Activated naive CD4-positive, alpha-beta T cell treated with anti-CD3 and anti-CD28 coated beads for 36 hours (primary cell): ENCODE measurements around the gene MUC22. TPM values are rescaled to one million over a fixed set of nuclear protein-coding genes. Genes with fewer than 3 reads are reported as not detected.
"Not testable (repeated sequence)": the region's sequence is repeated elsewhere in the genome, so short reads cannot be mapped to it uniquely, and the experiment has no call there.

Experiments
- CTCF ChIA-PET: fragments of 350-600 bp; sonication (Branson Sonifier 250); formaldehyde crosslinking; loops from one replicate; lab custom pipeline; 2021; ENCODE audit warnings: antibody characterized with exemption; lab: Charles Lee
- DNase-seq: peaks from one replicate; pipeline ENCODE4 v3.0.0-alpha.2; 2020
- H3K27ac Mint-ChIP-seq: one replicate; pipeline ENCODE4 v1.8.0; 2021; ENCODE audit warnings: mild to moderate bottlenecking, mixed read lengths
- H3K27me3 Mint-ChIP-seq: one replicate; pipeline ENCODE4 v1.8.0; 2021; ENCODE audit warnings: low read depth, mixed read lengths
- H3K36me3 Mint-ChIP-seq: one replicate; pipeline ENCODE4 v1.8.0; 2021; ENCODE audit warnings: low read depth, mixed read lengths
- H3K4me1 Mint-ChIP-seq: one replicate; pipeline ENCODE4 v1.8.0; 2021; ENCODE audit warnings: low read depth, mixed read lengths
- H3K4me3 Mint-ChIP-seq: one replicate; pipeline ENCODE4 v1.8.0; 2021; ENCODE audit warnings: mild to moderate bottlenecking, moderate library complexity, mixed read lengths
- H3K9me3 Mint-ChIP-seq: one replicate; pipeline ENCODE4 v1.8.0; 2021; ENCODE audit warnings: mixed read lengths
- intact Hi-C: fragments of 100-400 bp; cut with micrococcal nuclease; formaldehyde crosslinking; loops from one replicate; pipeline ENCODE4 v1.15.1; 2023
- total RNA-seq, 2 experiments: library from RNA; stranded (reverse); gene quantifications; one replicate each; pipeline ENCODE4 v1.2.3, GENCODE V29; 2021

The MUC22 gene
- total RNA-seq, 2 experiments from 2014 or later = not detected

DNA sequence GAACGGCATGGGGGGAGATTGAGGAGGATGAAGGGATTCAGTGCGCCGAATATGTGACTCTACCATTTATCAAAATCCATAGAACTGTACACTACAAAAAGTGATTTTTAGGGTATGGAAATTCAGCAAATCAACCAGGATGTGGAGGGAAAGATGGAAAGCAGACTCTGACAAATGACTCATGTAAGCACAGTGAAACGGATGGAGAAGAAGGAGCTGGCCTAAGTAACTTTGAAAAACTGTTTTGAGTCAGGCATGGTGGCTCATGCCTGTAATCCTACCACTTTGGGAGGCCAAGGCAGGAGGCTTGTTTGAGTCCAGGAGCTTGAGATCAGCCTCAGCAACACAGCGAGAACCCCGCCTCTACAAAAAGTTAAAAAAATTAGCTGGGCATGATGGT lies 39.2 kb downstream of the MUC22 start:
- CTCF ChIA-PET = interaction anchor here (0.9 to 1.9 kb wide), 4 partner anchors 17 to 38 kb away, joined by 4 to 5 read pairs (median 4); no protein-coding TSS in a partner anchor
- Mint-ChIP-seq H3K4me1 (no peaks in the 10 kb centered on the region), H3K36me3 (no peaks in the 10 kb centered on the region), H3K9me3 (no peaks in the 10 kb centered on the region), H3K27ac (no peak overlapping the region), H3K4me3 (no peak overlapping the region), H3K27me3 (peaks cover 19% of the 10 kb centered on the region)
- intact Hi-C loops = no loop called here
- no peak for DNase-seq

DNA sequence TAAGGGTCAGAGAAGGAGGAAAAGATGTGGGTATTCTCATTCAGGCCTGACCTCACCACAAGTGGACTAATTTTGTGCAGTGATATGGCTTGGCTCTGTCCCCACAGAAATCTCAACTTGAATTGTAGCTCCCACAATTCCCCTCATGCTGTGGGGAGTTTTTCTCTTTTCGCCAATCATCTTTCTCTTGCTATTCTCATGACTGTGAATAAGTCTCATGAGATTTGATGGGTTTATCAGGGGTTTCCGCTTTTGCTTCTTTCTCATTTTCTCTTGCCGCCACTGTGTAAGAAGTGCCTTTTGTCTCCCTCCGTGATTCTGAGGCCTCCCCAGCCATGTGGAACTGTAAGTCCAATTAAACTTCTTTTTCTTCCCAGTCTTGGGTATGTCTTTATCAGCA lies 42.9 kb downstream of the MUC22 start:
- peaks cover 10% of the 10 kb centered on the region for H3K27me3 Mint-ChIP-seq
- CTCF ChIA-PET = interaction anchor here (0.8 kb wide), 1 partner anchor 38 kb away, joined by 4 read pairs; no protein-coding TSS in a partner anchor
- H3K4me1 Mint-ChIP-seq, H3K9me3 Mint-ChIP-seq, DNase-seq, intact Hi-C loops, H3K36me3 Mint-ChIP-seq, H3K27ac Mint-ChIP-seq, H3K4me3 Mint-ChIP-seq: not testable (repeated sequence)

DNA sequence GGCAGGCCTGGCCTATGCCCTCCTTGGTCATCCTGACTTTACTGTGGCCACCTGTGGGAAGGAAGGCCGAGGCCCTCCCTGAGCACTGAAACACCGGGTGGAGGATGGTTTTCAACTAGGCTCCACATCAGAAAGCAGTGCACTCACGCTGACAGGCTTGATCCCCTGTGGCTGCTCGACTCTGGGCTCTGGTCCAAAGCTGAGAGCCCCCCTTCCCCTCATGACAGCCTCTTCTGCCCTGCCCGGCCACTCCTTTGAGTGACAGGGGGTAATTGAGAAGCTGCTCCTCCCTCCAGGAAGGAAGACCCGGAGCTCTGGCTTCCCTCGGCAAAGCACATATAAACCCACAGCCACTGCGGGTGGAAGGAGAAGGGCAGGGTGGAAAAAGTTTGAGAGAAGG lies 43.6 kb downstream of the MUC22 start:
- no peak for DNase-seq
- CTCF ChIA-PET = interaction anchor here (0.8 kb wide), 1 partner anchor 37 kb away, joined by 4 read pairs; no protein-coding TSS in a partner anchor
- Mint-ChIP-seq H3K4me1 (no peaks in the 10 kb centered on the region), H3K9me3 (no peaks in the 10 kb centered on the region), H3K27ac (no peak overlapping the region), H3K4me3 (no peak overlapping the region), H3K36me3 (no peaks in the 10 kb centered on the region), H3K27me3 (peaks cover 10% of the 10 kb centered on the region)
- intact Hi-C loops = no loop called here

DNA sequence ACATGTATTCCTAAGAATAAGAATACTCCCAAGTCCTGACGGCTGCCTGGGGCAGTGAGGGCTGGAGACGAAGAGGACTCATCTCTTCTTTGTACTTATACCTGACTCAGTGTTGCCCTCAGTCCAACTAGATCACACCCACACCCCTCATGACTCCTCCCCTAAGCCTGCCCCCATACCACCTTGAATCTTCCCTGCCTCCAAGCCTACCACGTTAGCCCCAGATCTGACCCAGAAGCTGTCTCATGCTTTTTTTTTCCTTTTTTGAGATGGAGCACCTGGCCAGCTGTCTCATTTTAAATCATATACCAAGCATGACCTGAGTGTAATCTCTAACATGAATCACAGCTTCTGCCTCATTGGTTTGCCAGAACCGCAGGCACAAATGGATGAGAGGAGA lies 45.2 kb downstream of the MUC22 start:
- no peak overlapping the region for H3K4me3 Mint-ChIP-seq
- intact Hi-C loops = no loop called here
- no peaks in the 10 kb centered on the region for H3K36me3 Mint-ChIP-seq
- H3K27ac Mint-ChIP-seq = no peak overlapping the region
- DNase-seq = no peak
- H3K27me3 Mint-ChIP-seq = peaks cover 6% of the 10 kb centered on the region
- no peaks in the 10 kb centered on the region for H3K9me3 Mint-ChIP-seq
- CTCF ChIA-PET = interaction anchor here (0.6 kb wide), 2 partner anchors 26 to 86 kb away, joined by 3 read pairs; no protein-coding TSS in a partner anchor
- H3K4me1 Mint-ChIP-seq = no peaks in the 10 kb centered on the region

DNA sequence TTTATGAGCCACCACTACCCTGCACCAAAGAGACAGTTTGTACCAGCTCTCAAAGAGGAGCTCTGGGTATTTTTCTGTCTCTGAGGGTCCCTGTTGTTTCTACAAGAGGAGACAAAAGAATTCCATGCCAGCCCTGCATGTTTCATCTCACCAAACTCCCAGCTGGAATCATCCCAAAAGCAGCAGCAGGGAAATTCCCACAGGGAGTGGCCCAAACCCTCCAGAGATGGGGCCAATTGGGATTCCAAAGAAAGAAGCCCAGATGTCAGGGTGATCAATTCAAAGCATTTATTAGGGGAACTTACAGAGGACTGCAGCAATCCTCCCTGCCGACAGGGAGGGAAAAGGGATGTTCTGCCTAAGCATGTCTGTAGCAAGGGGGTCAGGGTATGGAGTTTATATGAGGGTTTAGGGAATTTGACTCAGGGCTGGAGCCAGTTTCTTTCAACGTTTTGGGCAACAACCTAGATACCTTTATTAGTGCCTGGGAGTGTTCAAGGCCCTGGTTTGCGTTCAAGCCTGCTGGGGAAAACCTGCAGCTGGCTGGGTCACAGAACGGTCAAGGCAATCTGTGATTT lies 47.2 kb downstream of the MUC22 start:
- Mint-ChIP-seq H3K27ac (no peak overlapping the region), H3K4me1 (no peaks in the 10 kb centered on the region), H3K27me3 (peaks cover 6% of the 10 kb centered on the region), H3K36me3 (no peaks in the 10 kb centered on the region), H3K4me3 (no peak overlapping the region), H3K9me3 (no peaks in the 10 kb centered on the region)
- CTCF ChIA-PET = no interaction called here
- intact Hi-C loops = no loop called here
- DNase-seq = no peak

DNA sequence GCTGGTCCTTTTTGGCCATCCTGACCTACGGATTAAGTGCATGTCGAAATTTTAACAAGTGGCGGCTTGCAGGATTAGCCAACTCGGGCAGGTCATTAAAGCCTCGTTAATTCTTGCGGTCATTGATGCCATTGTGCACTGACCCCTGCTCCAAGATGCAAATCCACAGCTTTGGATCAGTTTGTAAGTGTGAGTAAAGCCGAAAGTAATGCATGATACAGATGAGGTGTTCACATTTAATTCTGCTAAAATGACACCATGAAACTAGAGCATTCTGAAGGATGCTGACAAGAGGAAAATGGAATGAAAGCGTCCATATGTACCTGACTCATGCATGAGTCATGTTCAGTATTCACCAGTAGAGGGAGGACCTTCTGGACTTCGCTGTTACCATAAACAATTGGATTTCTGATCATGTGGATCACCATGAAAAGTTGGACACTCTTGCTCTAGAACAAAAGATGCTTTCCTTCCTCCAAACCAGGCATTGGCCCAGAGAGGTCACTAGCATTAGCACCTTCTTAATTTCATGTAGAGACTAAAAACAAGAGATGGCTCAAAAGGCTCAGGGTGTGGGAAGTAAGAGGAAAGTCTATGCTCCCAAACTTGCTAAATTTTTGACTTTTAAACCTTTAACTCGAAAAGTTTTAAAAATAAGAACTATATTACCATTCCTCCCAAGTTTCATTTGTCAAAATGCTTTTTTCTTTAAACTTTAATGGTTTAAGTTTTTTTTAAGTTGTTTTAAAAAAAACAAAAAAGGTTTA lies 48.0 kb downstream of the MUC22 start:
- CTCF ChIA-PET = no interaction called here
- intact Hi-C loops = no loop called here
- no peaks in the 10 kb centered on the region for H3K9me3 Mint-ChIP-seq
- H3K27ac Mint-ChIP-seq = no peak overlapping the region
- no peaks in the 10 kb centered on the region for H3K4me1 Mint-ChIP-seq
- no peak for DNase-seq
- H3K27me3 Mint-ChIP-seq = peaks cover 6% of the 10 kb centered on the region
- H3K36me3 Mint-ChIP-seq = no peaks in the 10 kb centered on the region
- H3K4me3 Mint-ChIP-seq = no peak overlapping the region

DNA sequence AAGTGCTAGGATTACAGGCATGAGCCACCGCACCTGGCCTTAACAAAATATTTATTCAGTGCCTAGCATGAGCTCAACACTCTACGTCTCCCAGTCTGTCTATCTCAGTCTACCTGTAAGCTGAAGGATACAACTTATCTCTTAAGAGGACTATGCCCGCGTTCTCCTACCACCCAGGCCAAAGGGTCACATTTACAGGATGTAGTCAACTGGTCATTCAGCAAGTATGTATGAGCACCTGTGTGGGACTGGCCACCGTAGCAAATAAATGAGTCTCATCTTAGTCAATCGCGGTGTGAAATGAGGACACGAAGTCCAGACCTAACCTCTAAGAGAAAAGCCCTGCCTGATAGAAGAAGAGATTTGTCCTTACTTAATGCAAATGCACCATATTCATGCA lies 49.9 kb downstream of the MUC22 start:
- CTCF ChIA-PET = interaction anchor here (0.5 to 1.8 kb wide), 4 partner anchors 16 to 145 kb away, joined by 3 to 4 read pairs (median 4); no protein-coding TSS in a partner anchor
- Mint-ChIP-seq H3K27ac (no peak overlapping the region), H3K4me3 (no peak overlapping the region), H3K27me3 (no peaks in the 10 kb centered on the region), H3K9me3 (no peaks in the 10 kb centered on the region), H3K4me1 (no peaks in the 10 kb centered on the region), H3K36me3 (no peaks in the 10 kb centered on the region)
- intact Hi-C loops = no loop called here
- DNase-seq = no peak

DNA sequence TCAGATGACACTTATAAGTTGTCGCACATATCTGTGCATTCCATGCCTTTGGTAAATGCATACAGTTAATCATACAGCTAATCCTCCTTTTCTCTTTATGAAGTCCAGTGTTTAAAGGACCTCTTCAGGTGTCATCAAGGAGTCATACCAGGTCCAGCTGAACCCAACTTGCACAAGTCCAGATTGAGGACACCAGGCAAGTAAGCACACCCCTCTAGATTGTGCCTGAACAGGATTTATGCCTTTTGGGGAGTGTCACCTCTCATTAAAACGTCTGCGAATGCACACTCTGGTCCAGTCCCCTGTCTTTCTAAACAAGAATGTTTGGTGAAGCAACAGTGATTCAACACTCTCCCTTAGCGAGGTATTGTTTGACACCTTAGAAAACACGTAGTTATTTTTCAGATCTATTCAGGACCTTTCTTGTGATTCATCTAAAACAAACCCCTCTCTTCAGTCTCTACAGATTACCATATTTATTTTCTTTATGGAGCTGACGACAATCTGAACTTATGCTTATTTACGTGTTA lies 53.7 kb downstream of the MUC22 start:
- Mint-ChIP-seq H3K36me3 (no peaks in the 10 kb centered on the region), H3K4me1 (no peaks in the 10 kb centered on the region), H3K27me3 (no peaks in the 10 kb centered on the region), H3K27ac (no peak overlapping the region), H3K9me3 (no peaks in the 10 kb centered on the region), H3K4me3 (no peak overlapping the region)
- intact Hi-C loops = no loop called here
- DNase-seq = no peak
- CTCF ChIA-PET = no interaction called here

DNA sequence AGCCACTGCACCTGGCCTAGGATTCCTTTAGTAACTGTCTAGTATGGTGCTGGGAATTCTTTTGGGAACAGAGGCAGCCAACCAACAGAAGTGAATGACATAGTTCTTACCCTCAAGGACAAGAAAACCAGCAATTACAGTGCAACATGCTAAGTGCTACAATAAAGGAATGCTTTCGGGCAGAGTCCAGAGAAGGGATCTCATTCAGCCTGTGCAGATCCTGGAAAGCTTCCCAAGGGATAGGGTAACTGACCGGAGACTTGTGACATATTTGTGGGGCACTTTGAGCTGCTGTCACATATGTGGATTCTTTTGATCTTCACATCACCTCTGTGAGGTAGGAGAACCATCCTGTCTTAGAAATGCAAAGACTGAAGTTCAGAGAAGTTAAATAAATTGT lies 55.3 kb downstream of the MUC22 start:
- no peaks in the 10 kb centered on the region for H3K9me3 Mint-ChIP-seq
- intact Hi-C loops = no loop called here
- H3K4me3 Mint-ChIP-seq = no peak overlapping the region
- H3K27me3 Mint-ChIP-seq = no peaks in the 10 kb centered on the region
- DNase-seq = no peak
- H3K27ac Mint-ChIP-seq = no peak overlapping the region
- no peaks in the 10 kb centered on the region for H3K36me3 Mint-ChIP-seq
- H3K4me1 Mint-ChIP-seq = no peaks in the 10 kb centered on the region
- CTCF ChIA-PET = no interaction called here

DNA sequence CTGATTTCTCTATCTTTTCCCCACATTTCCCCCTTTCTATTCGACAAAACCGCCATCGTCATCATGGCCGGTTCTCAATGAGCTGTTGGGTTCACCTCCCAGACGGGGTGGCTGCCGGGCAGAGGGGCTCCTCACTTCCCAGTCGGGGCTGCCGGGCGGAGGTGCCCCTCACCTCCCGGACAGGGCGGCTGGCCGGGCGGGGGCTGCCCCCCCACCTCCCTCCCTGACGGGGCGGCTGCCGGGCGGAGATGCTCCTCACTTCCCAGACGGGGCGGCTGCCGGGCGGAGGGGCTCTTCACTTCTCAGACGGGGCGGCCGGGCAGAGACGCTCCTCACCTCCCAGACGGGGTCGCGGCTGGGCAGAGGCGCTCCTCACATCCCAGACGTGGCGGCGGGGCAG lies 56.8 kb downstream of the MUC22 start:
- H3K36me3 Mint-ChIP-seq, H3K9me3 Mint-ChIP-seq, intact Hi-C loops, H3K4me1 Mint-ChIP-seq, H3K27ac Mint-ChIP-seq, CTCF ChIA-PET, H3K27me3 Mint-ChIP-seq, H3K4me3 Mint-ChIP-seq, DNase-seq: not testable (repeated sequence)

DNA sequence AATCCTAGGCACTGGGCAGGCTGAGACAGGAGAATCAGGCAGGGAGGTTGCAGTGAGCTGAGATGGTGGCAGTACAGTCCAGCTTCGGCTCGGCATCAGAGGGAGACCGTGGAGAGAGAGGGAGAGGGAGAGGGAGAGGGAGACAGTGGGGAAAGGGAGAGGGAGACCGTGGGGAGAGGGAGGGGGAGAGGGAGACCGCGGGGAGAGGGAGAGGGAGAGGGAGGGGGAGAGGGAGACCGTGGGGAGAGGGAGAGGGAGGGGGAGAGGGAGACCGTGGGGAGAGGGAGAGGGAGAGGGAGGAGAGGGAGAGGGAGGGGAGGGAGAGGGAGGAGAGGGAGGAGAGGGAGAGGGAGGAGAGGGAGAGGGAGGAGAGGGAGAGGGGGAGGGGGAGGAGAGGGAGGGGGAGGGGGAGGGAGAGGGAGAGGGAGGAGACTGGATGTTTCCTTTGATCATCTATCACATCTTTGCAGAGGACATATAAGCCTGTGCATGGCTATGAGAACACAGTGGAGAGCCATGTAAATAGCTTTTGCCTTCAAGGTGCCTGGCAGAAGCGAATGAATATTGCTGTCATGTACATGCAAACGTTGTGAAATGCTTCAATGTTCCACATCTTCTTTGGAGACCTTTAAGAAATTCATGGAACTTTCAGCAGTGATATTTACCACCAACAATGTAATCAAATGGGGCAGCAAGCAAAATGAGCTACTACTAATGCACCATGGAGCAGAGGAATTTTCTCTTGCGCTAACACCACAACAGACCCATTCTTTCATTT lies 57.8 kb downstream of the MUC22 start:
- H3K4me3 Mint-ChIP-seq, H3K27me3 Mint-ChIP-seq, H3K4me1 Mint-ChIP-seq, H3K36me3 Mint-ChIP-seq, H3K27ac Mint-ChIP-seq, H3K9me3 Mint-ChIP-seq, DNase-seq: not testable (repeated sequence)
- CTCF ChIA-PET = interaction anchor here (0.7 to 3.5 kb wide), 5 partner anchors 11 to 153 kb away, joined by 3 to 26 read pairs (median 6); no protein-coding TSS in a partner anchor
- intact Hi-C loops = loop anchor here (2.0 kb wide), 1 partner anchor 19 kb away; no protein-coding TSS in a partner anchor
